Neuron (in vitro differentiated cells): ENCODE data around the gene ZNF780A.
A peak's percentile ranks its signal among the peaks of the same experiment; 100 is the strongest.

Experiments used
- H2AFZ ChIP-seq: one replicate; pipeline ENCODE4 v1.6.1; 2013; ENCODE audit warnings: low read depth, mild to moderate bottlenecking, inconsistent platforms, low read length, moderate library complexity
- H3K27me3 ChIP-seq: one replicate; pipeline ENCODE4 v1.6.1; 2013; ENCODE audit warnings: low read length; ENCODE audit not compliant: insufficient read depth
- H3K36me3 ChIP-seq: one replicate; pipeline ENCODE4 v1.6.1; 2013; ENCODE audit warnings: low read length; ENCODE audit not compliant: insufficient read depth
- H3K4me1 ChIP-seq: one replicate; pipeline ENCODE4 v1.6.1; 2013; ENCODE audit warnings: low read length; ENCODE audit not compliant: insufficient read depth
- H3K4me3 ChIP-seq: 2 replicates; pipeline ENCODE4 v1.5.1; 2013; ENCODE audit warnings: mild to moderate bottlenecking, low read length, moderate library complexity
- H3K9me3 ChIP-seq: one replicate; pipeline ENCODE4 v1.6.1; 2013; ENCODE audit warnings: low read length

The ZNF780A gene

DNA sequence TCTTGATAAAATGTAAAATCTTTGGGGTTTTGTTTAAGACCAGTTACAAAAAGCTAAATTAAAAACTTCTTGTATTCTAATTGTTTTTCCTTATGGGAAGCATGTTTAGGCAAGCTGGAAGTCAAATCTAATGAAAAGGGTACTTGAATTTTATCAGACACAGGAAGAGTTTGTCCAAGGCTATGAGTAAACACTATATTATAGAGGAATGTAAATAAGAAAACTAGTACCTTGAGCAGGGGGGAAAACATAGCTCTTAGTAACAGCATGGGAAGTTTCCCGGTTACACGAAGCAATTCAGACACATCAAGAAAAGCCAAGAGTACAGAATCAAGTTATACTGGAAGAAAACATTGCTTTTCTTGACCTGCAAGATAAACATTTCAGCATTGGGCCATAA lies 19.8 kb upstream of the ZNF780A start:
- Histone ChIP-seq H3K4me1 (no peaks in the 10 kb centered on the region), H3K9me3 (no peaks in the 10 kb centered on the region), H3K27me3 (no peaks in the 10 kb centered on the region), H2AFZ (no peak overlapping the region), H3K4me3 (no peak overlapping the region), H3K36me3 (no peaks in the 10 kb centered on the region)

DNA sequence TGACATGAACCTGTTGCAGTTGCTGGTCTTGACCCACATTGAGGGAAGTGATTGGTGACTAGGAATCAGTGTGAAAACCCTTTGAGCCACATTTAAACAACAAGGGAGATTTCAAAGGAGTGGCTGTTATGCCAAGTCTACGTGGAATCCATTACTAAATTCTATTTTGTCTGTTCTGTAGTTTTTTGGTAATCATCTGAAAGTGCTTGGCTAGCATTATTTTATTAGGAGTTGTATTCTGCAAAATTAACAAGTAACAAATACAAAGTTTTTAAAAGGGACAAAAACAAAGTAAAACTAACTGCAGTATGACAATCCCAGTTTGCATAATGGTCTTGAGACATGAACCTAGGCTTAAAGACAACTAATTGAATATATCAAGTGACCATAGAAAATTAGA lies 14.0 kb upstream of the ZNF780A start:
- H3K4me1 ChIP-seq: no peaks in the 10 kb centered on the region
- no peak overlapping the region for H3K4me3 ChIP-seq
- H3K9me3 ChIP-seq: peaks cover 2% of the 10 kb centered on the region
- no peak overlapping the region for H2AFZ ChIP-seq
- H3K36me3 ChIP-seq: no peaks in the 10 kb centered on the region
- H3K27me3 ChIP-seq: no peaks in the 10 kb centered on the region

DNA sequence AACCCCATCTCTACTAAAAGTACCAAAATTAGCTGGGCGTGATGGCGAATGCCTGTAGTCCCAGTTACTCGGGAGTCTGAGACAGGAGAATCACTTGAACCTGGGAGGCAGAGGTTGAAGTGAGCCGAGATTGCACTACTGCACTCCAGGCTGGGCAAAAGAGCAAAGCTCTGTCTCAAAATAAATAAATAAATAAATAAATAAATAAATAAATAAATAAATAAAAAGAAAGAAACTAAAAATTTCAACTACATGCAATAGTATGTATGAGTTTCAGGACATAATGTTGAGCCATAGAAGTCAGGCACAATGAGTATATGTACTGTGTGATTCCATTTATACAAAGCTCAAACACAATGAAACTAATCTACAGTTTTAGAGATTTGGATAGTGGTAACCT lies 12.9 kb upstream of the ZNF780A start:
- no peak overlapping the region for H3K4me3 ChIP-seq
- H2AFZ ChIP-seq: no peak overlapping the region
- H3K36me3 ChIP-seq: no peaks in the 10 kb centered on the region
- H3K9me3 ChIP-seq: peaks cover 2% of the 10 kb centered on the region
- no peaks in the 10 kb centered on the region for H3K4me1 ChIP-seq
- H3K27me3 ChIP-seq: no peaks in the 10 kb centered on the region

DNA sequence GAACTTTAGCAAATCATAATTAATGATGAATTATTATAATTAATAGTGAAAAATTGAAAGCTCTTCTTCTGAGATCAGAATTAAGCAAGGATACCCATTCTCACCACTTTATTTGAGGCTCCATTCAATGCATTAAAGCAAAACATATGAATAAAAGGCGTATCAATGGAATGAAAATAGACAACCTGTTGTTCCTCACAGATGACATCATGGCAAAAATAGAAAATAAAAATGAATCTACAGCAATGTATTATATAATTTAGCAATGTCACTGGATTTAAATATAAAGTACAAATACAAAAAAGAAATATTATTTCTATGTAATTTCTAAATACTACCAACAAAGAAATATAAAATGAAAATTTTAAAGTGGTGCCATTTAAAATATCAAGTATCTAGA lies 11.1 kb upstream of the ZNF780A start:
- Histone ChIP-seq H3K4me3 (no peak overlapping the region), H3K27me3 (no peaks in the 10 kb centered on the region), H3K4me1 (no peaks in the 10 kb centered on the region), H2AFZ (no peak overlapping the region), H3K36me3 (no peaks in the 10 kb centered on the region), H3K9me3 (peaks cover 2% of the 10 kb centered on the region)

DNA sequence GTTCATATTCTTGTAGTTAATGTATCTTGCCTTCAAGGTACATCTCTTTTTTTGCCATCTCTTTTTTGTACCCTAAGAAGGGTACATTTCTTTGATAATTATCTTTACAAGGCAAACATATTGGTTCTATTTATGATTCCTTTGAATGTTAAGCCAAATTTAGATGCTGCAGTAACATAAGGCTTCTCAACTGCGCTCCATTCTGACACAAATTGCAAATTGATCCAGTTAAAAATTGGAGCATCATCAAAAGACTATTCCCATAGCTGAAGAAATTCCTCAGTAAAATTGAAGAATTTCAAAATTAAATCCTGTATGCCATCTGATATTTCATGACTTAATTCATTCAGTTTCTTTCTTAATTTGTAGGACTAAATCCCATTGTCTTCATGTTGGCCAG lies 2.7 kb upstream of the ZNF780A start:
- H2AFZ ChIP-seq: no peak overlapping the region
- no peaks in the 10 kb centered on the region for H3K27me3 ChIP-seq
- no peaks in the 10 kb centered on the region for H3K36me3 ChIP-seq
- peaks cover 9% of the 10 kb centered on the region for H3K4me1 ChIP-seq
- H3K9me3 ChIP-seq: peaks cover 1% of the 10 kb centered on the region
- no peak overlapping the region for H3K4me3 ChIP-seq

DNA sequence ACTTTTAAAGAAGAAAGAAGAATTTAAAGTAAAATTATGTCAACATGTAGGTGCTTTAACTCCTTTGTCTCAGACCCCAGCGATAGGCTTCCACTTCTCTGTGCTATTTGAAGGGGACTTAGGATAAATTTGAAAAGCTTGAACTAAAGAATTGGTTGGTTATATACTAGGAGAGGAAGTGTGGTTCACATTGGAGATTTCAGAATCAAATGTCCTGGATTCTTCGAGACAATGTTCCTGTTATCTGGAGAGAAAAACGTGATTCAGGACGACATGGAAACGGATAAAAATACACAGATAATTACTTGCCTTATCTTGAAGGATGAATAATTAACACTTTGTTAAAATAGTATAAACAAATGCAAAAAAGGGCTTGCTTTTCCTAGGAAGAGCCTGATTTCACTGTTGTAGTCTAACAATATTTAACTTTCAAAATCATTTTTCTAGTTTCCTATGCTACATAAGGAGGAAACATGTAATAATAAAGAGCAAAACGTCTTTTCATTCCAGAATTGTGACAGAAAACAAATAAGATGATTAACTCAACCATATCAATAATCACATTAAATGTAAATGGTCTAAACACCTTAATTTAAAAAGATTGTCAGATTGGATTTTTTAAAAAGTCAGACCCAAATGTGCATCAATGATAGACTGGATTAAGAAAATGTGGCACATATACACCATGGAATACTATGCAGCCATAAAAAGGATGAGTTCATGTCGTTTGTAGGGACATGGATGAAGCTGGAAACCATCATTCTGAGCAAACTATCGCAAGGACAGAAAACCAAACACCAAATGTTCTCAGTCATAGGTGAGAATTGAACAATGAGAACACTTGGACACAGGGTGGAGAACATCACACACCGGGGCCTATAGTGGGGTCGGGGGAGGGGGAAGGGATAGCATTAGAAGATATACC lies 724 bp upstream of the ZNF780A start:
- Histone ChIP-seq H3K4me3 (peak overlapping the region; percentile 66), H3K9me3 (peaks cover 4% of the 10 kb centered on the region), H2AFZ (peak overlapping the region; percentile 28), H3K4me1 (peaks cover 9% of the 10 kb centered on the region), H3K27me3 (no peaks in the 10 kb centered on the region), H3K36me3 (no peaks in the 10 kb centered on the region)

DNA sequence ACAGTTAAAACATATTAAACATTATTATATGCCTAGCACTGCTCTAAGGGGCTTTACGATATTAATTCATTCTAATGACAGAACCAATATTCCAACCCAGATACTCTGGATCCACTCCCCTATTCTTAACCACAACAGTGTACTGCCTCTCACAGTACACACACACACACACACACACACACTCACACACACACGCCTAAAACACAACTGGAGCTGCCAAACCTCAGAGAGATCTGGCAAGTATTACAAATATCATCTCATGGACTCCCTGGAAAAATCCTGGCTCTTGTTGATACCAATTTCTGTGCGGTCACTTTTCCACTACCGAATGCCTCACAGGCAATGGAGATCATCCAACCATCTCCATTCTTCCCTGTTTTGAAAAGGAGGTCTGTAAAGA lies 1.3 kb downstream of the ZNF780A start:
- peaks cover 9% of the 10 kb centered on the region for H3K4me1 ChIP-seq
- H3K36me3 ChIP-seq: peaks cover 4% of the 10 kb centered on the region
- no peaks in the 10 kb centered on the region for H3K27me3 ChIP-seq
- H2AFZ ChIP-seq: no peak overlapping the region
- peaks cover 7% of the 10 kb centered on the region for H3K9me3 ChIP-seq
- H3K4me3 ChIP-seq: peak overlapping the region; percentile 66

DNA sequence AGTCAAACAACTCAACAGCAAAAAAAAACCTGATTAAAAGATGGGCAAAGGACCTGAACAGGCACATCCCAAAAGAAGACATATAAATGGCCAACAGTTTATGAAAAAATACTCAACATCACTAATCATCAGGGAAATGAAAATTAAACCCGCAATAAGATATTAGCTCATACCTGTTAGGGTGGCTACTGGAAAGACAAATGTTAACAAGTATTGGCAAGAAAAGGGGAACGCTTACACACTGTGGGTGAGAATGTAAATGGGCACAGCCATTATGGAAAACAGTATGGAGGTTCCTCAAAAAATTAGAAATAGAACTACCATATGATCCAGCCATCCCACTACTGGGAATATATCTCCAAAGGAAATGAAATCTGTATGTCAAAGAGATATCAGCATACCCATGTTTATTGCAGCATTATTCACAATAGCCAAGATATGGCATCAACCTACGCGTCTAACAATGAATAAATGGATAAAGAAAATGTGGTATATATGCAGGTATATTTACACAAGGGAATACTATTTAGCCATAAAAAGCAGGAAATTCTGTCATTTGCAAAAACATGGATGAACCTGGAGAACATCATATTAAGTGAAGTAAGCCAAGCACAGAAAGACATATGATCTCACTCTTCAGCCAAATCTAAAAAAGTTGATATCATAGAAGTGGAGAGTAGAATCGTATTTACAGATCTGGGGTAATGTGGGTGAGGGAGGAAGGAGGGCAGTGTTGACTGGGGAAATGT lies 2.3 kb downstream of the ZNF780A start:
- no peak overlapping the region for H3K4me3 ChIP-seq

DNA sequence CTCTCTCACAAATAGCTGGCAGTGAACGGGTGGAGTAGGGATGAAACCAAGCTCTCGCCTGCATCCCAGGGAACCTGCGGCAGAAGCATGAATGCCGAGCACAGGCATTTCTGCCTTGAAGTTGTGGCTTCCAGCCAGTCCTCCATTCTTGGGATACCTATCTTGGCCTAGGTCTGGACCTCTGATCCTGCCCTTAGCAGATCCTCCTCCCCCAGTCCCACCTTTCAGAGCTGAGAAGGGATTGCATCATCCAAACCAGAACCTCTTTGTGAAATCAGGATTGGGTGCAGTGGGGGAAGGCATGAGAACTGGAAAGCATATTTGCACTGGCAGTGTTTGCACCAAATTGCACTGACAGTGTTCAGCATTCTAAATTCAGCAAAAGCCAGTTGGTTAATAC lies 5.8 kb downstream of the ZNF780A start:
- H3K4me3 ChIP-seq: no peak overlapping the region
- peaks cover 15% of the 10 kb centered on the region for H3K9me3 ChIP-seq
- no peak overlapping the region for H2AFZ ChIP-seq
- no peaks in the 10 kb centered on the region for H3K27me3 ChIP-seq
- peaks cover 8% of the 10 kb centered on the region for H3K4me1 ChIP-seq
- peaks cover 39% of the 10 kb centered on the region for H3K36me3 ChIP-seq

More for the DNA sequence above, 2.3 kb downstream of the ZNF780A start:
- Histone ChIP-seq H3K27me3 (no peaks in the 10 kb centered on the region), H3K9me3 (peaks cover 7% of the 10 kb centered on the region), H2AFZ (no peak overlapping the region), H3K36me3 (peaks cover 12% of the 10 kb centered on the region), H3K4me1 (peaks cover 9% of the 10 kb centered on the region)

DNA sequence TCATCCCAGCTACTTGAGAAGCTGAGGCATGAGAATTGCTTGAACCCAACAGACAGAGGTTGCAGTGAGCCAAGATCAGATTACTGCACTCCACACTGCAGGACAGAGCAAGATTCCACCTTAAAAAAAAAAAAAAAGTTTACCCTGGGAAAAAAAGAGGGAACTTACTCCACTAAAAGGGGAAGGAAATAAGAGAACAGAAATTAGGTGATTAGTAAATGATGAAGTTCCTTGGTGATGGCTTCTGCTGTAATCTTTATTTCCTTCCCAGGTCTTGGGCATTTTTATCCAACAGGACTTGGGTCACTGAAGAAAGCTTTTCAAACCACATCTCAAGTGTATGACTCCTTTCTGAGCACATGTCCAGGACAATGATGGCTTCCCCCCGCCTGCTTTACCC lies 9.3 kb downstream of the ZNF780A start:
- H3K36me3 ChIP-seq: peaks cover 59% of the 10 kb centered on the region
- no peak overlapping the region for H2AFZ ChIP-seq
- peaks cover 23% of the 10 kb centered on the region for H3K9me3 ChIP-seq

DNA sequence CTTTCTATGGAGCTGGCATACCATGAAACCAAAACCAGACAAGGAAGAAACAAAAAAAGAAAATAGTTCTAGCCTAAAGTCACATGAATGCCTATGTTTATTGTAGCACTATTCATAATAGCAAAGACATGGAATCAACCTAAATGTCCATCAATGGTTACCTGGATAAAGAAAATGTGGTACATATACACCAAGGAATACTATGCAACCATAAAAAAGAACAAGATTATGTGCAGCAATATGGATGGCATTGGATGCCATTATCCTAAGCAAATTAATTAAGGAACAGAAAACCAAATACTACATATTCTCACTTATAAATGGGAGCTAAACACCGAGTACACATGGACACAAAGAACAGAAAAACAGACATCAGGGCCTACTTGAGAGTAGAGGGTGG lies 10.5 kb downstream of the ZNF780A start:
- H3K27me3 ChIP-seq: no peaks in the 10 kb centered on the region
- no peak overlapping the region for H3K4me3 ChIP-seq
- H3K4me1 ChIP-seq: no peaks in the 10 kb centered on the region
- peaks cover 27% of the 10 kb centered on the region for H3K9me3 ChIP-seq
- peaks cover 69% of the 10 kb centered on the region for H3K36me3 ChIP-seq
- no peak overlapping the region for H2AFZ ChIP-seq

More for the DNA sequence above, 9.3 kb downstream of the ZNF780A start:
- no peak overlapping the region for H3K4me3 ChIP-seq
- H3K4me1 ChIP-seq: no peaks in the 10 kb centered on the region
- H3K27me3 ChIP-seq: no peaks in the 10 kb centered on the region

DNA sequence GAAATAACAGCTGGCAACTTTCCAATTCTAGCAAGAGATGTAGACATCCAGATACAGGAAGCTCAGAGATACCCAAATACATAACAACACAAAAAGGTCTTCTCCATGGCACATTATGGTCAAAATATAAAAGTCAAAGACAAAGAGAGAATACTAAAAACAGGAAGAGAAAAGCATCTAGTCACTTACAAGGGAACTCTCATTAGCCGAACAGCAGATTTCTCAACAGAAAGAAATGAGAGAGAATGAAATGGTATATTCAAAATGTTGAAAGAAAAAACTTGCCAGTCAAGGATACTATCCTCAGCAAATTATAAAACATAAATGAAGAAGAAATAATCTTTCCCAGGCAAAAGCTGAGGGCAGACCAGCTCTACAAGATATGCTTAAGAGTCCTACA lies 12.4 kb downstream of the ZNF780A start:
- no peak overlapping the region for H2AFZ ChIP-seq
- no peak overlapping the region for H3K4me3 ChIP-seq
- no peaks in the 10 kb centered on the region for H3K4me1 ChIP-seq
- no peaks in the 10 kb centered on the region for H3K27me3 ChIP-seq
- H3K9me3 ChIP-seq: peaks cover 37% of the 10 kb centered on the region
- H3K36me3 ChIP-seq: peaks cover 76% of the 10 kb centered on the region

DNA sequence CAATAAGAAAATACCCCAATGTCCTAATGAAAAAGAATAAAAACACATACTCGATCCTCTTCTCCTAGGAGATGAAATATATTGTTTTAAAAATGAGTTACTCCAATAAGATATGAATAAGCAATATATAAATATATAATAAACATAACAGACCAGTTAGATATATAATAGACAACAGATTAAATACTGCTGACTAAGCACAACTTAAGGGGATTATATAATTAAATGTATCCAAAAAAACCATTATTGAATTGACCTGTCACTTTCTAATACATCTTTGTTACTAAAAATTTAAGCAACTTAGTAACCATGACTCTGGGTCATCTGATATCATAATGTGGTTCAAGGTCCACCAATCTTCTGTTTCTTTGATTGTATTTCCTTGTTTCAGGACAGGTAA lies 20.7 kb downstream of the ZNF780A start:
- H2AFZ ChIP-seq: no peak overlapping the region
- peaks cover 18% of the 10 kb centered on the region for H3K36me3 ChIP-seq
- peaks cover 3% of the 10 kb centered on the region for H3K4me1 ChIP-seq
- no peak overlapping the region for H3K4me3 ChIP-seq
- H3K9me3 ChIP-seq: peaks cover 22% of the 10 kb centered on the region
- H3K27me3 ChIP-seq: no peaks in the 10 kb centered on the region
